ENCODE measurements around the gene SYNGR3. TPM values are rescaled to one million over a fixed set of nuclear protein-coding genes. Genes with fewer than 3 reads are reported as not detected.

Gene SYNGR3
- total RNA-seq, 1 donor from 2014 or later: 3.3 TPM

- Mint-ChIP-seq H3K9me3 (ENCODE audit: low read depth) (no peaks in the 10 kb centered on the region), H3K4me1 (ENCODE audit: low read depth) (peaks cover 26% of the 10 kb centered on the region), H3K27me3 (no peaks in the 10 kb centered on the region), H3K27ac (no peak overlapping the region), H3K36me3 (ENCODE audit: insufficient read depth) (peaks cover 4% of the 10 kb centered on the region), H3K4me3 (ENCODE audit: low read depth) (no peak overlapping the region)
- TF ChIP-seq, protein P1, sequence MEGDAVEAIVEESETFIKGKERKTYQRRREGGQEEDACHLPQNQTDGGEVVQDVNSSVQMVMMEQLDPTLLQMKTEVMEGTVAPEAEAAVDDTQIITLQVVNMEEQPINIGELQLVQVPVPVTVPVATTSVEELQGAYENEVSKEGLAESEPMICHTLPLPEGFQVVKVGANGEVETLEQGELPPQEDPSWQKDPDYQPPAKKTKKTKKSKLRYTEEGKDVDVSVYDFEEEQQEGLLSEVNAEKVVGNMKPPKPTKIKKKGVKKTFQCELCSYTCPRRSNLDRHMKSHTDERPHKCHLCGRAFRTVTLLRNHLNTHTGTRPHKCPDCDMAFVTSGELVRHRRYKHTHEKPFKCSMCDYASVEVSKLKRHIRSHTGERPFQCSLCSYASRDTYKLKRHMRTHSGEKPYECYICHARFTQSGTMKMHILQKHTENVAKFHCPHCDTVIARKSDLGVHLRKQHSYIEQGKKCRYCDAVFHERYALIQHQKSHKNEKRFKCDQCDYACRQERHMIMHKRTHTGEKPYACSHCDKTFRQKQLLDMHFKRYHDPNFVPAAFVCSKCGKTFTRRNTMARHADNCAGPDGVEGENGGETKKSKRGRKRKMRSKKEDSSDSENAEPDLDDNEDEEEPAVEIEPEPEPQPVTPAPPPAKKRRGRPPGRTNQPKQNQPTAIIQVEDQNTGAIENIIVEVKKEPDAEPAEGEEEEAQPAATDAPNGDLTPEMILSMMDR (IDR thresholded peaks at IDR 0.05; ENCODE audit: unreplicated experiment): no peak
- no peak for DNase-seq (ENCODE audit: low spot score, unreplicated experiment)
These were observed 21.4 kb upstream of the SYNGR3 start for GRCh38 chr16:1968146-1968953.

GRCh38 chr16:1971796-1972489 lies 17.8 kb upstream of the SYNGR3 start, which contains the start of gene TBL3:
Gene TBL3, plus strand, starts transcription at chr16:1972053. Its CDS starts 112 bp downstream, at chr16:1972165.
- Mint-ChIP-seq H3K4me1 (ENCODE audit: low read depth) (peaks cover 14% of the 10 kb centered on the region), H3K36me3 (ENCODE audit: insufficient read depth) (peaks cover 5% of the 10 kb centered on the region), H3K27ac (peak within 1 kb of the TSS; percentile 97), H3K27me3 (no peaks in the 10 kb centered on the region), H3K9me3 (ENCODE audit: low read depth) (no peaks in the 10 kb centered on the region), H3K4me3 (ENCODE audit: low read depth) (peak within 1 kb of the TSS; percentile 93)
- TF ChIP-seq, protein P1 (IDR thresholded peaks at IDR 0.05; ENCODE audit: unreplicated experiment): no peak
- DNase-seq (ENCODE audit: low spot score, unreplicated experiment): peak; percentile 89

DNA sequence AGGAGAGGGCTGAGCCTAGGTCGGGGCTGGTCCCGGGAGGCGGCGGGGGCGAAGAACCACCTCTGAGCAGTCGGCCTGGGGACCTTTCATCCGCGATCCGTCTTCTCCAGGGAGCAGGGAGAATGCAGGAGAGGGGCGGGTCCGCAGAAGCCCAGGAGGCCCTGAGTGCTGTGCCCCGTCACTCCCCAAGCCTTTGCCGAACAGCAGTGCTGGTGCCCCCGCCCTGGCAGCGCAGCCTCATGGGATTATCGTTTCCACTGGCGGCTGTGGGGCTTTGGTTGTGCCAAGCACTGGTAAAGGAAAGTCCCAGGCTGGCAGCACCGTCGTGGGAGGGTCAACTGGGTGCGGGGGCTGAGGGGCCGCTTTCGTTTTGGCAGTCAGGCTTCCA lies 17.3 kb upstream of the SYNGR3 start:
- no peak for DNase-seq (ENCODE audit: low spot score, unreplicated experiment)
- Mint-ChIP-seq H3K4me3 (ENCODE audit: low read depth) (peak overlapping the region; percentile 93), H3K27me3 (no peaks in the 10 kb centered on the region), H3K27ac (peak overlapping the region; percentile 97), H3K36me3 (ENCODE audit: insufficient read depth) (peaks cover 6% of the 10 kb centered on the region), H3K9me3 (ENCODE audit: low read depth) (no peaks in the 10 kb centered on the region), H3K4me1 (ENCODE audit: low read depth) (peaks cover 14% of the 10 kb centered on the region)
- TF ChIP-seq, protein P1 (IDR thresholded peaks at IDR 0.05; ENCODE audit: unreplicated experiment): no peak

GRCh38 chr16:1973461-1974156 lies 16.2 kb upstream of the SYNGR3 start:
- Mint-ChIP-seq H3K27ac (no peak overlapping the region), H3K27me3 (peaks cover 2% of the 10 kb centered on the region)
- TF ChIP-seq, protein P1 (IDR thresholded peaks at IDR 0.05; ENCODE audit: unreplicated experiment): no peak

More at GRCh38 chr16:1973461-1974156, 16.2 kb upstream of the SYNGR3 start:
- Mint-ChIP-seq H3K4me3 (ENCODE audit: low read depth) (peak overlapping the region; percentile 93), H3K36me3 (ENCODE audit: insufficient read depth) (peaks cover 7% of the 10 kb centered on the region), H3K4me1 (ENCODE audit: low read depth) (peaks cover 14% of the 10 kb centered on the region), H3K9me3 (ENCODE audit: low read depth) (no peaks in the 10 kb centered on the region)
- no peak for DNase-seq (ENCODE audit: low spot score, unreplicated experiment)

All from progenitor cell of endocrine pancreas (in vitro differentiated cells).